HEK293 (cell line): Measurements from ENCODE around the gene ZBED4.

Experiments
- CTCF ChIA-PET: fragments of 350-600 bp; formaldehyde crosslinking; extraction: SDS; loops from one replicate; lab custom pipeline; 2021; ENCODE audit warnings: antibody characterized with exemption; lab: Yijun Ruan, JAX
- POLR2A ChIA-PET: fragments of 300-600 bp; formaldehyde crosslinking; extraction: SDS; loops from one replicate; lab custom pipeline; 2020; ENCODE audit warnings: antibody characterized with exemption, inconsistent platforms; lab: Yijun Ruan, JAX
- H3K27ac ChIP-seq: fragments of 200-500 bp; sonication (Bioruptor generic); 2 replicates; pipeline ENCODE4 v1.5.1; 2014; ENCODE audit warnings: low read depth, low read length, control low read depth, inconsistent platforms; ENCODE audit errors: extremely low read depth
- H3K36me3 ChIP-seq, 2 experiments: fragments of 200-500 bp in 1 of 2; sonication (Bioruptor generic) in 1 of 2; 1 replicate in 1 of 2; 2 replicates in 1 of 2; pipeline ENCODE4 v1.5.1; 2014 to 2017; ENCODE audit warnings: inconsistent platforms in 2 of 2, low read length in 2 of 2; ENCODE audit not compliant: control insufficient read depth in 2 of 2, insufficient read depth in 1 of 2
- H3K4me1 ChIP-seq: fragments of 200-500 bp; sonication (Bioruptor generic); 2 replicates; pipeline ENCODE4 v1.5.1; 2014; ENCODE audit warnings: mild to moderate bottlenecking, low read length, inconsistent platforms; ENCODE audit not compliant: control insufficient read depth, insufficient read depth
- H3K4me3 ChIP-seq: 2 replicates; pipeline ENCODE4 v1.5.1; 2011; ENCODE audit warnings: low read depth, mild to moderate bottlenecking, control low read depth, low read length, moderate library complexity
- H3K9me3 ChIP-seq: fragments of 200-500 bp; sonication (Bioruptor generic); 2 replicates; pipeline ENCODE4 v1.5.1; 2014; ENCODE audit warnings: low read depth, low read length, inconsistent platforms; ENCODE audit not compliant: control insufficient read depth, insufficient read depth
- BCL6B ChIP-seq: fragments of 450-650 bp; formaldehyde crosslinking; IDR thresholded peaks from 2 replicates; pipeline ENCODE4 v1.5.1; 2017; ENCODE audit warnings: missing biosample characterization, missing genetic modification characterization
- ELK4 ChIP-seq: IDR thresholded peaks from 2 replicates; pipeline ENCODE4 v1.6.1; 2011; ENCODE audit warnings: mild to moderate bottlenecking, low read depth, low read length, borderline replicate concordance
- GLI4 ChIP-seq: fragments of 450-650 bp; formaldehyde crosslinking; IDR thresholded peaks from 2 replicates; pipeline ENCODE4 v1.5.1; 2016; ENCODE audit warnings: missing biosample characterization, missing genetic modification characterization
- HIC1 ChIP-seq: fragments of 450-650 bp; formaldehyde crosslinking; IDR thresholded peaks from 2 replicates; pipeline ENCODE4 v1.5.1; 2016; ENCODE audit warnings: missing biosample characterization, missing genetic modification characterization
- OSR2 ChIP-seq: fragments of 450-650 bp; formaldehyde crosslinking; IDR thresholded peaks from 2 replicates; pipeline ENCODE4 v1.5.1; 2016; ENCODE audit warnings: missing biosample characterization, missing genetic modification characterization
- SP2 ChIP-seq: fragments of 450-650 bp; formaldehyde crosslinking; IDR thresholded peaks from 2 replicates; pipeline ENCODE4 v1.5.1; 2016; ENCODE audit warnings: missing biosample characterization, missing genetic modification characterization
- ZBTB1 ChIP-seq: fragments of 450-650 bp; formaldehyde crosslinking; IDR thresholded peaks from 2 replicates; pipeline ENCODE4 v1.5.1; 2016; ENCODE audit warnings: missing biosample characterization, missing genetic modification characterization
- ZBTB21 ChIP-seq: fragments of 450-650 bp; formaldehyde crosslinking; IDR thresholded peaks from 2 replicates; pipeline ENCODE4 v1.5.1; 2017; ENCODE audit warnings: missing biosample characterization, missing genetic modification characterization
- ZBTB26 ChIP-seq: fragments of 450-650 bp; formaldehyde crosslinking; optimal IDR thresholded peaks from 2 replicates; pipeline ENCODE3; 2016; ENCODE audit warnings: missing biosample characterization, mild to moderate bottlenecking, missing genetic modification characterization
- ZFP41 ChIP-seq: fragments of 450-650 bp; formaldehyde crosslinking; IDR thresholded peaks from 2 replicates; pipeline ENCODE4 v1.5.1; 2016; ENCODE audit warnings: missing biosample characterization, missing genetic modification characterization, borderline replicate concordance
- ZNF146 ChIP-seq: fragments of 450-650 bp; formaldehyde crosslinking; IDR thresholded peaks from 2 replicates; pipeline ENCODE4 v1.5.1; 2016; ENCODE audit warnings: missing biosample characterization, missing genetic modification characterization
- ZNF175 ChIP-seq: fragments of 450-650 bp; formaldehyde crosslinking; IDR thresholded peaks from 2 replicates; pipeline ENCODE4 v1.5.1; 2016; ENCODE audit warnings: missing biosample characterization, missing genetic modification characterization
- ZNF19 ChIP-seq: fragments of 450-650 bp; formaldehyde crosslinking; IDR thresholded peaks from 2 replicates; pipeline ENCODE4; 2016; ENCODE audit warnings: missing biosample characterization, missing genetic modification characterization, low read depth
- ZNF202 ChIP-seq: fragments of 450-650 bp; formaldehyde crosslinking; IDR thresholded peaks from 2 replicates; pipeline ENCODE4 v1.5.1; 2016; ENCODE audit warnings: missing biosample characterization, missing genetic modification characterization, borderline replicate concordance
- ZNF23 ChIP-seq: fragments of 450-650 bp; formaldehyde crosslinking; IDR thresholded peaks from 2 replicates; pipeline ENCODE4 v1.5.1; 2016; ENCODE audit warnings: missing biosample characterization, missing genetic modification characterization, borderline replicate concordance
- ZNF292 ChIP-seq: fragments of 450-650 bp; formaldehyde crosslinking; IDR thresholded peaks from 2 replicates; pipeline ENCODE4 v1.5.1; 2016; ENCODE audit warnings: low read depth, missing biosample characterization, missing genetic modification characterization, borderline replicate concordance
- ZNF394 ChIP-seq: fragments of 450-650 bp; formaldehyde crosslinking; IDR thresholded peaks from 2 replicates; pipeline ENCODE4 v1.5.1; 2016; ENCODE audit warnings: missing biosample characterization, missing genetic modification characterization, mild to moderate bottlenecking, moderate library complexity, borderline replicate concordance
- ZNF398 ChIP-seq: fragments of 450-650 bp; formaldehyde crosslinking; IDR thresholded peaks from 2 replicates; pipeline ENCODE4 v1.5.1; 2017; ENCODE audit warnings: missing biosample characterization, missing genetic modification characterization
- ZNF529 ChIP-seq: fragments of 450-650 bp; formaldehyde crosslinking; IDR thresholded peaks from 2 replicates; pipeline ENCODE4 v1.5.1; 2017; ENCODE audit warnings: missing genetic modification characterization, missing biosample characterization; ENCODE audit not compliant: insufficient replicate concordance
- ZNF548 ChIP-seq: fragments of 450-650 bp; formaldehyde crosslinking; IDR thresholded peaks from 2 replicates; pipeline ENCODE4 v1.5.1; 2016; ENCODE audit warnings: missing biosample characterization, missing genetic modification characterization
- ZNF558 ChIP-seq: fragments of 450-650 bp; formaldehyde crosslinking; IDR thresholded peaks from 2 replicates; pipeline ENCODE4 v1.5.1; 2016; ENCODE audit warnings: missing biosample characterization, missing genetic modification characterization
- ZNF626 ChIP-seq: fragments of 450-650 bp; sonication (Bioruptor Pico); formaldehyde crosslinking; IDR thresholded peaks from 2 replicates; pipeline ENCODE4 v1.5.1; 2018; ENCODE audit warnings: missing biosample characterization, missing genetic modification characterization, inconsistent platforms
- ZNF692 ChIP-seq: fragments of 450-650 bp; formaldehyde crosslinking; IDR thresholded peaks from 2 replicates; pipeline ENCODE4 v1.5.1; 2016; ENCODE audit warnings: missing biosample characterization, missing genetic modification characterization
- ZNF76 ChIP-seq: fragments of 450-650 bp; formaldehyde crosslinking; IDR thresholded peaks from 2 replicates; pipeline ENCODE4; 2016; ENCODE audit warnings: low read depth, missing biosample characterization, missing genetic modification characterization, borderline replicate concordance

The ZBED4 gene

GRCh38 chr22:49877642-49878041 is 24.0 kb downstream of the ZBED4 start:
- POLR2A ChIA-PET: interaction anchor here (1.0 kb wide), 1 partner anchor 21 kb away, joined by 8 read pairs; no protein-coding TSS in a partner anchor
- no peak for TF ChIP-seq BCL6B (tag by site-specific recombination)
- no peak for TF ChIP-seq ZBTB1
- no peak for TF ChIP-seq ZNF626 (tag by site-specific recombination)
- no peak for TF ChIP-seq ZFP41 (tag by site-specific recombination)
- no peak for TF ChIP-seq ZNF292 (tag by site-specific recombination)
- no peak for TF ChIP-seq ELK4
- TF ChIP-seq ZNF394 (tag by site-specific recombination): no peak
- no peak for TF ChIP-seq ZNF548 (tag by site-specific recombination)
- no peak for TF ChIP-seq ZNF202 (tag by site-specific recombination)
- no peak for TF ChIP-seq ZNF76 (tag by site-specific recombination)
- TF ChIP-seq ZBTB21: no peak
- TF ChIP-seq, all 188 proteins: peak for 0
- CTCF ChIA-PET: no interaction called here

GRCh38 chr22:49878206-49878605 is 24.6 kb downstream of the ZBED4 start:
- Histone ChIP-seq H3K4me1 (no peaks in the 10 kb centered on the region), H3K36me3 (peaks cover 17 to 28% of the 10 kb centered on the region in 2 experiments), H3K9me3 (no peaks in the 10 kb centered on the region; the same call in none of the 2 replicates), H3K4me3 (no peak overlapping the region), H3K27ac (no peak overlapping the region)
- CTCF ChIA-PET: no interaction called here
- POLR2A ChIA-PET: no interaction called here
- no peak for TF ChIP-seq ZNF398
- TF ChIP-seq HIC1 (tag by site-specific recombination): no peak
- no peak for TF ChIP-seq ZBTB26 (tag by site-specific recombination)
- no peak for TF ChIP-seq ZNF146 (tag by site-specific recombination)
- no peak for TF ChIP-seq ELK4
- no peak for TF ChIP-seq ZNF529 (tag by site-specific recombination)
- no peak for TF ChIP-seq ZNF19 (tag by site-specific recombination)
- TF ChIP-seq ZNF175: no peak
- TF ChIP-seq ZNF558: no peak
- no peak for TF ChIP-seq GLI4 (tag by site-specific recombination)
- no peak for TF ChIP-seq ZNF692 (tag by site-specific recombination)
- no peak for TF ChIP-seq SP2 (tag by site-specific recombination)
- no peak for TF ChIP-seq OSR2
- TF ChIP-seq ZNF23 (tag by site-specific recombination): no peak

More at GRCh38 chr22:49877642-49878041, 24.0 kb downstream of the ZBED4 start:
- Histone ChIP-seq H3K4me1 (no peaks in the 10 kb centered on the region), H3K27ac (no peak overlapping the region), H3K9me3 (no peaks in the 10 kb centered on the region; the same call in none of the 2 replicates), H3K4me3 (no peak overlapping the region), H3K36me3 (peaks cover 17 to 22% of the 10 kb centered on the region in 2 experiments)
